Measurements from ENCODE around the gene CARD14.

CARD14 gene

DNA sequence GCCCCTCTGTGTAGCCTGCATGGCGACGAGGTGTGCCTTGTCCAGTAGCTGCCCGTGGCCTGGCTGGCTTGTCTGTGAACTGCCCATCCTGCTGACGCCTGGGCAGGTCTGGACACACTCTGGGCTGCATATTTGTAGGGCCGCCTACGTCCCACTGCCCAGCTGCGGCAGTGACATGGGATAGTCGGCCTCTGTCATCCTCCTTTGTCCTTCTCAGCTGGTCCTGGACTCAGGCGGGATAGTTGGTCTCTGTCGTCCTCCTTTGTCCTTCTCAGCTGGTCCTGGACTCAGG, 14.5 kb downstream of the CARD14 start:
- Histone ChIP-seq H3K36me3 (ENCODE audit: control insufficient read depth, insufficient read depth, low read length) (no peaks in the 10 kb centered on the region), H3K27ac (ENCODE audit: low read depth, low read length, severe bottlenecking) (no peak overlapping the region), H3K4me1 (ENCODE audit: control insufficient read depth, insufficient read depth, low read length, poor library complexity, severe bottlenecking) (no peaks in the 10 kb centered on the region), H3K4me3 (ENCODE audit: extremely low read depth, insufficient read depth, low read length, poor library complexity, severe bottlenecking) (no peak overlapping the region), H3K9me3 (ENCODE audit: control insufficient read depth, low read length) (no peaks in the 10 kb centered on the region)
- 70 to 75% methylated on average over 6 to 7 of the region's 10 CpGs for WGBS, 2 experiments (ENCODE audit: insufficient coverage in 2 of 2)

DNA sequence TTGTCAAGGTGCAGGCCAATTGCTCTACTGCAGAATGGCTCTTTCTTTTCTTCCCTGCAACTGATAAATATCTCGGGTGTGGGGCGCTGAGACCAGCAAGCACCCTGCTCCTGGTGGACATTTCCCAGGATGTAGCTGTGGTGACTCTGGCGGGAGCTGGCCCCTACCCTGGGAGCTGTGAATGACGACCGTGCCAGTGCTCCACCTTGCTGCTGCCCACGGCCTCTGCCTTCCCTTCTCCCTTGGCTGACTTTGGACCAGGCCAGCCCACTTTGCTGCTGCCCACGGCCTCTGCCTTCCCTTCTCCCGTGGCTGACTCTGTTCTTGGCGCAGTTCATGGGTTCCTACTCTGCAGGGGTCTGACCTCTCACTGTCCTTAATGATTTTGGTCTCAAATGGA, 16.1 kb downstream of the CARD14 start:
- Histone ChIP-seq H3K27ac (ENCODE audit: low read depth, low read length, severe bottlenecking) (no peak overlapping the region), H3K36me3 (ENCODE audit: control insufficient read depth, insufficient read depth, low read length) (no peaks in the 10 kb centered on the region), H3K4me1 (ENCODE audit: control insufficient read depth, insufficient read depth, low read length, poor library complexity, severe bottlenecking) (no peaks in the 10 kb centered on the region), H3K4me3 (ENCODE audit: extremely low read depth, insufficient read depth, low read length, poor library complexity, severe bottlenecking) (no peak overlapping the region), H3K9me3 (ENCODE audit: control insufficient read depth, low read length) (no peaks in the 10 kb centered on the region)
- WGBS, 2 experiments (ENCODE audit: insufficient coverage in 2 of 2): 89 to 97% methylated on average over 8 to 9 of the region's 9 CpGs

GRCh38 chr17:80187090-80187489, 17.3 kb downstream of the CARD14 start:
- H3K9me3 ChIP-seq (ENCODE audit: control insufficient read depth, low read length): no peaks in the 10 kb centered on the region
- no peaks in the 10 kb centered on the region for H3K36me3 ChIP-seq (ENCODE audit: control insufficient read depth, insufficient read depth, low read length)
- H3K4me3 ChIP-seq (ENCODE audit: extremely low read depth, insufficient read depth, low read length, poor library complexity, severe bottlenecking): no peak overlapping the region
- no peaks in the 10 kb centered on the region for H3K4me1 ChIP-seq (ENCODE audit: control insufficient read depth, insufficient read depth, low read length, poor library complexity, severe bottlenecking)
- 88 to 93% methylated on average over 13 to 16 of the region's 16 CpGs for WGBS, 2 experiments (ENCODE audit: insufficient coverage in 2 of 2)
- no peak overlapping the region for H3K27ac ChIP-seq (ENCODE audit: low read depth, low read length, severe bottlenecking)

DNA sequence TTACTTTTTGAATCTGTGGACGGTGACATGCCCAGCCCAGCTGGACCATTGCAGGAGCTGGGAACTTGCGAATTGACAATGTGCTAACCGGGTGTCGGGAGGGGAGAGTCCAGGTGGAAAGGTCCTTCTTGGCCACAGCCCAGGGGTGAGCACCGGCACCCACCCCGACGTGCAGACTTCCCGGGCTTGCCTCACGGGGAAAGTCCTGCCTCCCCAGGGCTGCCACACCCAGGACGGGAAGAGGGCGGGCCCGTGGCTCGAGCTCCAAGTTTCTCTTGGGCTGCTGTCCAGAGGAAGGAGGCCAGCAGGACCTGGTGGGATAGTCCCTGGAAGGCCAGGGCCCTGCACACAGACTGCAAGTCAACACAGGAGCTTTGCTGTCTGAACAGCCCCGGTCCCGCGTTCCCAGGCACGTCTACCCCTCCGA, 17.7 kb downstream of the CARD14 start:
- Histone ChIP-seq H3K36me3 (ENCODE audit: control insufficient read depth, insufficient read depth, low read length) (no peaks in the 10 kb centered on the region), H3K9me3 (ENCODE audit: control insufficient read depth, low read length) (no peaks in the 10 kb centered on the region), H3K4me3 (ENCODE audit: extremely low read depth, insufficient read depth, low read length, poor library complexity, severe bottlenecking) (no peak overlapping the region), H3K4me1 (ENCODE audit: control insufficient read depth, insufficient read depth, low read length, poor library complexity, severe bottlenecking) (no peaks in the 10 kb centered on the region), H3K27ac (ENCODE audit: low read depth, low read length, severe bottlenecking) (no peak overlapping the region)
- 77 to 86% methylated on average over 14 to 18 of the region's 18 CpGs for WGBS, 2 experiments (ENCODE audit: insufficient coverage in 2 of 2)

GRCh38 chr17:80189611-80190010, 19.8 kb downstream of the CARD14 start:
- Histone ChIP-seq H3K4me3 (ENCODE audit: extremely low read depth, insufficient read depth, low read length, poor library complexity, severe bottlenecking) (no peak overlapping the region), H3K27ac (ENCODE audit: low read depth, low read length, severe bottlenecking) (no peak overlapping the region), H3K4me1 (ENCODE audit: control insufficient read depth, insufficient read depth, low read length, poor library complexity, severe bottlenecking) (no peaks in the 10 kb centered on the region), H3K9me3 (ENCODE audit: control insufficient read depth, low read length) (no peaks in the 10 kb centered on the region), H3K36me3 (ENCODE audit: control insufficient read depth, insufficient read depth, low read length) (no peaks in the 10 kb centered on the region)
- WGBS, 2 experiments (ENCODE audit: insufficient coverage in 2 of 2): 90 to 95% methylated on average over 23 of the region's 23 CpGs

GRCh38 chr17:80190716-80191115, 20.9 kb downstream of the CARD14 start:
- H3K9me3 ChIP-seq (ENCODE audit: control insufficient read depth, low read length): no peaks in the 10 kb centered on the region
- H3K4me1 ChIP-seq (ENCODE audit: control insufficient read depth, insufficient read depth, low read length, poor library complexity, severe bottlenecking): no peaks in the 10 kb centered on the region
- H3K4me3 ChIP-seq (ENCODE audit: extremely low read depth, insufficient read depth, low read length, poor library complexity, severe bottlenecking): no peak overlapping the region
- WGBS, 2 experiments (ENCODE audit: insufficient coverage in 2 of 2): 94 to 100% methylated on average over 8 to 10 of the region's 10 CpGs
- H3K27ac ChIP-seq (ENCODE audit: low read depth, low read length, severe bottlenecking): no peak overlapping the region
- H3K36me3 ChIP-seq (ENCODE audit: control insufficient read depth, insufficient read depth, low read length): no peaks in the 10 kb centered on the region

DNA sequence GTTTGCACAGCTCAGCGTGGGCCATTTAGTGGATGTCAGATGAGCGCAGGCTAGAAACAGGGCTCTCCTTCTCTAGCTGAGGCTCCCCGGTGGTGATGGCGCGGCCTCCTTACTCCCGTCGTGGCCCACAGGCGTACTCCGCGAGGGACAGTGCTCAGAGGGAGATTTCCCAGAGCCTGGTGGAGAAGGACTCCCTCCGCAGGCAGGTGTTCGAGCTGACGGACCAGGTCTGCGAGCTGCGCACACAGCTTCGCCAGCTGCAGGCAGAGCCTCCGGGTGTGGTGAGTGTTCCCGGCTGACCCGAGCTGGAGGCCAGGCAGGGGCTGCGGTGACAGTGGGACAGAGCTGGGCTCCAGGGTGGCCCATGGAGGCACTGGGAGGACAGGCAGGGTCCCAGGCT, 21.4 kb downstream of the CARD14 start:
- H3K27ac ChIP-seq (ENCODE audit: low read depth, low read length, severe bottlenecking): no peak overlapping the region
- no peaks in the 10 kb centered on the region for H3K9me3 ChIP-seq (ENCODE audit: control insufficient read depth, low read length)
- no peak overlapping the region for H3K4me3 ChIP-seq (ENCODE audit: extremely low read depth, insufficient read depth, low read length, poor library complexity, severe bottlenecking)
- 84 to 88% methylated on average over 17 to 19 of the region's 20 CpGs for WGBS, 2 experiments (ENCODE audit: insufficient coverage in 2 of 2)
- no peaks in the 10 kb centered on the region for H3K4me1 ChIP-seq (ENCODE audit: control insufficient read depth, insufficient read depth, low read length, poor library complexity, severe bottlenecking)
- no peaks in the 10 kb centered on the region for H3K36me3 ChIP-seq (ENCODE audit: control insufficient read depth, insufficient read depth, low read length)

- 79 to 80% methylated on average over 17 to 23 of the region's 29 CpGs for WGBS, 2 experiments (ENCODE audit: insufficient coverage in 2 of 2)
- Histone ChIP-seq H3K9me3 (ENCODE audit: control insufficient read depth, low read length) (no peaks in the 10 kb centered on the region), H3K36me3 (ENCODE audit: control insufficient read depth, insufficient read depth, low read length) (no peaks in the 10 kb centered on the region), H3K27ac (ENCODE audit: low read depth, low read length, severe bottlenecking) (no peak overlapping the region), H3K4me1 (ENCODE audit: control insufficient read depth, insufficient read depth, low read length, poor library complexity, severe bottlenecking) (no peaks in the 10 kb centered on the region), H3K4me3 (ENCODE audit: extremely low read depth, insufficient read depth, low read length, poor library complexity, severe bottlenecking) (no peak overlapping the region)
Measured at GRCh38 chr17:80191865-80192661, 22.2 kb downstream of the CARD14 start.

GRCh38 chr17:80195141-80195540, 25.3 kb downstream of the CARD14 start:
- H3K4me3 ChIP-seq (ENCODE audit: extremely low read depth, insufficient read depth, low read length, poor library complexity, severe bottlenecking): no peak overlapping the region
- 93 to 98% methylated on average over 6 to 14 of the region's 14 CpGs for WGBS, 2 experiments (ENCODE audit: insufficient coverage in 2 of 2)
- no peaks in the 10 kb centered on the region for H3K36me3 ChIP-seq (ENCODE audit: control insufficient read depth, insufficient read depth, low read length)
- no peaks in the 10 kb centered on the region for H3K4me1 ChIP-seq (ENCODE audit: control insufficient read depth, insufficient read depth, low read length, poor library complexity, severe bottlenecking)
- no peaks in the 10 kb centered on the region for H3K9me3 ChIP-seq (ENCODE audit: control insufficient read depth, low read length)
- no peak overlapping the region for H3K27ac ChIP-seq (ENCODE audit: low read depth, low read length, severe bottlenecking)

GRCh38 chr17:80195671-80196529, 26.1 kb downstream of the CARD14 start:
- Histone ChIP-seq H3K36me3 (ENCODE audit: control insufficient read depth, insufficient read depth, low read length) (no peaks in the 10 kb centered on the region), H3K4me3 (ENCODE audit: extremely low read depth, insufficient read depth, low read length, poor library complexity, severe bottlenecking) (no peak overlapping the region), H3K9me3 (ENCODE audit: control insufficient read depth, low read length) (no peaks in the 10 kb centered on the region), H3K4me1 (ENCODE audit: control insufficient read depth, insufficient read depth, low read length, poor library complexity, severe bottlenecking) (no peaks in the 10 kb centered on the region), H3K27ac (ENCODE audit: low read depth, low read length, severe bottlenecking) (no peak overlapping the region)
- 65 to 80% methylated on average over 21 to 26 of the region's 27 CpGs for WGBS, 2 experiments (ENCODE audit: insufficient coverage in 2 of 2)

- no peak overlapping the region for H3K4me3 ChIP-seq (ENCODE audit: extremely low read depth, insufficient read depth, low read length, poor library complexity, severe bottlenecking)
- WGBS, 2 experiments (ENCODE audit: insufficient coverage in 2 of 2): 84 to 91% methylated on average over 6 to 7 of the region's 7 CpGs
Measured at GRCh38 chr17:80196652-80197051, 26.8 kb downstream of the CARD14 start.

More at GRCh38 chr17:80196652-80197051, 26.8 kb downstream of the CARD14 start:
- Histone ChIP-seq H3K9me3 (ENCODE audit: control insufficient read depth, low read length) (no peaks in the 10 kb centered on the region), H3K36me3 (ENCODE audit: control insufficient read depth, insufficient read depth, low read length) (no peaks in the 10 kb centered on the region), H3K4me1 (ENCODE audit: control insufficient read depth, insufficient read depth, low read length, poor library complexity, severe bottlenecking) (no peaks in the 10 kb centered on the region), H3K27ac (ENCODE audit: low read depth, low read length, severe bottlenecking) (no peak overlapping the region)

All from mesodermal cell (in vitro differentiated cells).